Stimulated activated CD4-positive, alpha-beta T cell treated with anti-CD3 and anti-CD28 coated beads, TNF-alpha, amount 100 ng/mL, for 24 hours (primary cell): ENCODE data around the gene SPATS2L.
A peak's percentile ranks its signal among the peaks of the same experiment; 100 is the strongest.

Source experiments
- DNase-seq, 3 experiments: peaks; one replicate each; pipeline ENCODE4 v3.0.0-alpha.2; 2020; ENCODE audit warnings: low read depth in 3 of 3

The SPATS2L gene

DNA sequence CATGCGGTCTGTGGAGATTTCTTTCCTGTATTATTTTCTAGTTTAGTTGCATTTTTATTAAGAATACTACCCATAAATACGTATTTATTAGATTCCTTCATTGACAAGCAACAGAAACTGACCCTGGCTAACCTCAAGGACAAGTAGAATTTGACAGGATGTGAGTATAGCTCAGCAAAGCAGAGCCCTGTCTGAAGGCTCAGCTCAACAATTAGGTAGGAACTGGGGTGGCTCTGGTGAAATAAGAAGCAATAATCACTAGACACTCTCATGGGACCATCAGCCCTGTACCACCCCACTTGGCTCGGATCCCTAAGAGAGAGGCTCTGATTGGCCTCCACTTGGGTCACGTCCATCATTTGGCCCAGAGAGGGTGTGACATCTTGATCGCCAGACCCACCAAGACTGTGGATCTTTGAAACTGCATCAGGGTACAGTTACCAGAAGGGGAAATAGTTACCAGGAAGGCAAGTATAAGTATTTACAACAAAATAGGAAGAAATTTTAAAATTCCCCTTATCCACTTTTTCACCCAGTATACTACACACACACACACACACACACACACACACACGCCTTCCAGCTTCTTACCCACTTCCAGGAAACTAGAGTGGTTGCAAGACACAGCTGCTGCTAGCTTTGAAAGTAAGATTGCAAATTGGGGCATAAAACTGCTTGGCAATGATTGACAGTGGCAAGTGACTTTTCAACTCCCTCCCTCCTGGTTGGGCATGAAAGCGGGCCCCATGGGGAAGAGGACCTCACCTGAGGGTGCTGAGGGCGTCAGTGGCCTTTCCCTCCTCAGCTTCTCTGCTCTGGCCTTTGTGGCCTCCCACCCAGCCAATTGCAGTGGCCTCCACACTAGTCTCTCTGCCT lies 161.6 kb downstream of the SPATS2L start:
- DNase-seq: no peak

- DNase-seq: no peak
Observed at GRCh38 chr2:200469708-200470211, 163.3 kb downstream of the SPATS2L start.

GRCh38 chr2:200470230-200470629 lies 163.7 kb downstream of the SPATS2L start:
- DNase-seq: no peak

GRCh38 chr2:200471324-200471848 lies 164.9 kb downstream of the SPATS2L start:
- peak in 1 of 3 experiments; percentile 32 for DNase-seq

GRCh38 chr2:200471928-200472645 lies 165.6 kb downstream of the SPATS2L start:
- no peak for DNase-seq

DNA sequence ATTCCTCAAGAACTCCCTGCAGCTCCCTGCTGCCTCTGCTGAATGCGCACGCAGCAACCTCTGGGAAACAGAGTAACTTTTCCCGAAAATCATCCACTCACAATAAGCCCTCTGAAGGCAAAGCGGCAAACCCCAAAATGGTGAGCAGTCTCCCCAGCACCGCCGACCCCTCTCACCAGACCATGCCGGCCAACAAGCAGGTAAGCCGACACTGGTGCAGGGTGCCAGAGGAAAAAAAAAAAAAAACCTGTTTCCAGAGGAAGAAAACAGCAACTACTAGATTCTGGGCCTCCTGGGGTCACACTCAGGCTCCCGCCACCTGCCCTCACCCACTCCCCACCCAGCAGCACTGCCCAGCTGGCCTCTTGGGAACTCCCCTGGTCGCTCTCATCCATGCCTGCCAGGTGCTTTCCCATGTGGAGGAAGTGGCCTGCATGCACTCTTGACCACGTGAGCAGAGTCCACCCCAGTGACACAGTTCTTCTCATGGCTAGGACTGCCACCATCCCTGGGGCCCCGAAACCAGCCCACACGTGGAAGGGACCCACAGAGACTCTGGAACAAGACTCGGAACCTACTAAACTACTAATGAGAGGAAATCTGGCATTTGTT lies 166.5 kb downstream of the SPATS2L start:
- no peak for DNase-seq

GRCh38 chr2:200475795-200476194 lies 169.3 kb downstream of the SPATS2L start:
- DNase-seq: no peak

GRCh38 chr2:200476836-200477235 lies 170.3 kb downstream of the SPATS2L start:
- no peak for DNase-seq

DNA sequence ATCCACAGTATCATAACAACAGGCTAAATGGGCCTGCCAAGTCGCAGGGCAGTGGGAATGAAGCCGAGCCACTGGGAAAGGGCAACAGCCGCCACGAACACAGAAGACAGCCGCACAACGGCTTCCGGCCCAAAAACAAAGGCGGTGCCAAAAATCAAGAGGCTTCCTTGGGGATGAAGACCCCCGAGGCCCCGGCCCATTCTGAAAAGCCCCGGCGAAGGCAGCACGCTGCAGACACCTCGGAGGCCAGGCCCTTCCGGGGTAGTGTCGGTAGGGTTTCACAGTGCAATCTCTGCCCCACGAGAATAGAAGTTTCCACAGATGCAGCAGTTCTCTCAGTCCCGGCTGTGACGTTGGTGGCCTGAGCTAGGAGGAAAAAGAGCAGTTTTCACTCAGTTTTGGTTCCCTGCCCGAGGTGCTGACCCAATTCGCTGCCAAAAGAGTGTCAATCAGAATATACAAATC lies 171.2 kb downstream of the SPATS2L start:
- DNase-seq: no peak

DNA sequence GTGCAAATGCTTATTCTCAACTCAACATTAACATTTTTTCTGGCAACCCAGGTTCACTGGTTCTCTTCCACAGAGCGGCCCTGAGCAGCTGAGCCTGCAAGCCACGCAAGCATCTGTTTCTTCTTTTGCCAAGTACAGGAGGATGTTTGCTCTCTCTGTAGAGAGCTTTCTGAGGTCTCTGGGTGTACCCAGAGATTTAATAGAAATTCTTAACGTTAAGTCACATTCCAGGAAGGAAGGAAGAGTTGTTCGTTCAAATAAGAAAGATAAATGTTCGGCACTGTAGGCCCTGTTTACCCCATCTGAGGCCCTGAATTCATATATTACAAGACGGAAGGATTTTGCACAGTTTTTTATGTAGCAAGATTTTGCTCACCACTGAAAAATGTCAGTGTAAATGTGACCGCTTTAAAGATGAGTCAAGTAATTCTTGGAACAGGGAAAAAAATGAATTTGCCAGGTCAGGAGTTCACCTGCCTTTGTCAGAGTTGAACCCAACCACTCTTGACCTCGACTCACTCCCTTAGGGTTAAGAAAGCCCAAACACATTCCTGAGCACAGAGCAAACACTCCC lies 173.3 kb downstream of the SPATS2L start:
- DNase-seq: no peak

DNA sequence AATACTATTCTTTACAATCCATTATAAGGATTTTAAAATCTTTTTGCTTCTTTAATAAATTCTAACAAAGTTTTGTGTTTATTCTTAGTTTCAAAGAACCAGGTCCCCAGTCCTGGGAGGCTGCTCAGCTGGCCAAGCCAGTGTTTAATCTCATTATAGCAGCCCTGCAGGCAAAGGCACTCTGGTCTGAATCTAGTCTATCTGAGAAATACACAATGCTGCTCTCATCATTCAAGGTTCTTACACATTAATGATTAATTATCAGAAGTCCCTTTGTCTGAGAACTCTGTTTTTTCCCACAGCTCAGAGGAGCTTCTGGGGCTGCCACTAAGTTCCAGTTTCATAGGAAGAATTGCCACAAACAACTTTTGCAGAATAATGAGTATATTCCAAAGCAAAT lies 175.7 kb downstream of the SPATS2L start:
- no peak for DNase-seq

- DNase-seq: peak in 1 of 3 experiments; percentile 24
Observed at GRCh38 chr2:200483729-200484198, 177.3 kb downstream of the SPATS2L start.

DNA sequence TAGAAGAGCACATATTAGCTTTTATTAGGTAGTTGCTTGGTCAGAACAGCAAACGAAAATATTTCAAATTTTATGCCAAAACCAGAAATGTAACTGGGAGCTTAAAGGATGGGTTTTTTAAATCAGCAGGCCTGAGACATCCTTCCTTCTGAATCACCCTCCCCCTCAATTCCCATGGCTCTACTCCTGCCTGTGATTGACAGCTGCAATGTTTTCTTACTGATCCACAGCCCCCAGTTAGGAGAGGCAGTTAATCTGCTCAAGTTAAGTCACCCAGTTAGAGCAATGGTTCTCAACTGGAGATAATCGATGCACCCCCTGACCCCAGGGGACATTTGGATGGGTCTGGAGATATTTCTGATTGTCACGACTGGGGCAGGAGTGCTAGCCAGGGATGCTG lies 178.4 kb downstream of the SPATS2L start:
- no peak for DNase-seq

GRCh38 chr2:200486529-200486928 lies 180.0 kb downstream of the SPATS2L start:
- no peak for DNase-seq

- no peak for DNase-seq
Observed at GRCh38 chr2:200488169-200488568, 181.7 kb downstream of the SPATS2L start.

DNA sequence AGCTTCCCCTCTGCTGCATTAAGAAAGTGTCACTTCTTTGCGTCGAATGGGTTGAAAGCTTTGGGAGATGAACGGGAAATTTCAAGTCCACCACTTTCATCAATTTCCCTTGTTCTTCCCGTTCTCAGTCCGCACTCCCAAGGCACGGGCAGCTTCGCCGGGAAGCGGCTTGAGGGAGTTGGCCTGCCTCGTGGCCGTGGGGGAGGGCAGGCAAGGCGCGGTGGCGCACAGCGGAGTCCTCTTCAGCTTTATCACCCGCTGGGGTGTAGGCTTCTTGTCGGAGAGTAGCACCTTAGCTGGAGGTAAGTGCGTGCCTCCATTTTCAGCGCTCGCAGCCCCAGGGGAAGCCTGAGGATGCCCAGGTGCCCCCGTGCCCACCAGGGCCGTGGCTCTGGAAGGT lies 183.5 kb downstream of the SPATS2L start:
- no peak for DNase-seq

DNA sequence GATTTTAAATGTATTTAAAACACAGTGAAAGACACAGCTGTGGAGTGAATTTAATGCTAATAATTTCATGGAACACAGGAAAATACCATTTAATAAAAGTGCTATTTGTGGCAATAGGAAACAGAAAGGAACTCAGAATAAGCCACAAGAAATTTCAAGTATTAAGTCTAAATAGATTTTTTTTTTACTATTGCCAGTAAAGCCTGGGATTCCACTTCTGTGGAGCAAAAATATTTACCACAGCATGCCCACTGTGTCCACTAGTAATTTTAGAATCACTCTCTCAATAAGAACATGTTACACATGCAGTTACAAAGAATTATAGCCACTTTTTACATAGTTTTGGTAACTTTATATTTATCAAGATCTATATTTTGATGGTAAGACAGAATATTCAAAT lies 186.2 kb downstream of the SPATS2L start:
- DNase-seq: no peak

DNA sequence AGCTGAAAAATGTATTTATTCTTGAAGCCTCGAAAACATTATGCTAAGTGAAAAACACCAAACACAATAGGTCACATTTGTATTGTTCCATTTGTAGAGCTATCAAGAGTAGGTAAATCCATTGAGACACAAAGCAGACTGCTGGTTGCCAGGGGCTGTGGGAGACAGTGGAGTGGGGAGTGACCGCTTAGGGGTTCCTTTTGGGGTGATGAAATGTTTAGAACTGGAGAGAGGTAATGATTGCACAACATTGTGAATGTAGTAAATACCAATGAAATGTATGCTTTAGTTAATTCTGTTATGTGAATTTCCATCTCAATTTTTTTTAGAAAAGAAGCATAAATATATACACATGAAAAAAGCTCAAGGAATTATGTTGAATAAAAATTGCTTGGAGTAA lies 187.6 kb downstream of the SPATS2L start:
- no peak for DNase-seq

GRCh38 chr2:200496696-200497095 lies 190.2 kb downstream of the SPATS2L start:
- no peak for DNase-seq

DNA sequence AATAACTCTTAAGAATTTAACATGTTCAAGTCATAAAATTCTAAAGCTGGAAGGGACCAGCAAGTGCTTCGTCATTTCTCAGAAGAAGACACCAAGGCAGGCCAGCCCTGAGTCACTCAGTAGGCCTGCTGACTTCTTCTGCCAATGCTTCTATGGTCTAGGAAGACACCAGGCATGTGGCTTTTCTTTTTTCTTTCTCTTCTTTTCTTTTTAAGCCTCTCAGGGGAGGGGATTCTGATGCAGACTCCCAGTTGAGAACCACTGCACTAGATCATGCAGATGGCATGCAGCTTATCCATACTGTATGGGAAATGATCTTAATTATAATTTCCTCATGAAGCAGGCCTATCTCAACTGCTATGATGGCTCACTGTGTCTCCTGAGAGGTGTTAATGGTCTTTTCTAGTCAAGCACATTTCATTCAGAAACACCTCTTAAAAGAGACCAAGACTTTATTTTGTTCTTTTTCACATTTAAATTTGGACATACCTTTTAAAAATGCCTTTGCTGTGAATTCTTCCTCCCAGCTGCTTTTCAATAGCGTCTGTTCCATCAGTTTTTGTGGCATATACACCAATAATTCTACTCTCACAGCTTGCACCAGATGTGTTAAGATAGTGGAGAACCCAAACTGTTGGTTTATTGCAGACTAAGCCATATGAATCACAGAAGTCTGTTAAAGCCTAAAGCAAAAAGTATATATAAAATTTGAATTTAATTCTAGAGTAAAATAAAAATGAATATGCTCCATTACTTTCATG lies 192.1 kb downstream of the SPATS2L start:
- DNase-seq: no peak

GRCh38 chr2:200502196-200502595 lies 195.7 kb downstream of the SPATS2L start:
- DNase-seq: no peak
